ENCODE measurements around the gene TM4SF4.

The TM4SF4 gene

GRCh38 chr3:149547954-149548668 is 73.6 kb downstream of the TM4SF4 start:
- Histone ChIP-seq H4K20me1 (ENCODE audit: low read depth, low read length) (no peaks in the 10 kb centered on the region), H2AFZ (ENCODE audit: low read depth, low read length, severe bottlenecking) (no peak overlapping the region), H3K79me2 (ENCODE audit: insufficient read depth, low read length) (no peaks in the 10 kb centered on the region), H3K27ac (ENCODE audit: low read depth, low read length) (no peak overlapping the region), H3F3A (ENCODE audit: insufficient read depth) (no peaks in the 10 kb centered on the region), H3K9me2 (replicated peaks; ENCODE audit: insufficient read depth, low read length) (no peaks in the 10 kb centered on the region), H3K36me3 (ENCODE audit: low read length) (no peaks in the 10 kb centered on the region), H3K9me3 (ENCODE audit: insufficient read depth, low read length) (no peaks in the 10 kb centered on the region), H3K9ac (ENCODE audit: low read length) (no peak overlapping the region), H3K4me3 (ENCODE audit: insufficient read depth, low read length, poor library complexity, severe bottlenecking) (no peak overlapping the region), H3K27me3 (ENCODE audit: low read length) (0 out of 2 replicates have a peak, but pooled peaks cover 4% of the 10 kb centered on the region), H3K4me2 (ENCODE audit: low read depth, low read length, poor library complexity, severe bottlenecking) (no peak overlapping the region)
- no peak for TF ChIP-seq EZH2phosphoT487 (conservative IDR thresholded peaks at IDR 0.05; ENCODE audit: low read length)
- TF ChIP-seq CTCF (IDR thresholded peaks at IDR 0.05; ENCODE audit: insufficient read depth, low read length, poor library complexity, severe bottlenecking) = no peak

GRCh38 chr3:149548669-149549065 is 74.2 kb downstream of the TM4SF4 start:
- no peaks in the 10 kb centered on the region for H3K36me3 ChIP-seq (ENCODE audit: low read length)
- H3K4me3 ChIP-seq (ENCODE audit: insufficient read depth, low read length, poor library complexity, severe bottlenecking) = no peak overlapping the region
- H4K20me1 ChIP-seq (ENCODE audit: low read depth, low read length) = no peaks in the 10 kb centered on the region
- no peaks in the 10 kb centered on the region for H3F3A ChIP-seq (ENCODE audit: insufficient read depth)
- H3K27ac ChIP-seq (ENCODE audit: low read depth, low read length) = no peak overlapping the region
- 0 out of 2 replicates have a peak, but pooled peaks cover 4% of the 10 kb centered on the region for H3K27me3 ChIP-seq (ENCODE audit: low read length)
- H3K9ac ChIP-seq (ENCODE audit: low read length) = no peak overlapping the region
- TF ChIP-seq CTCF (IDR thresholded peaks at IDR 0.05; ENCODE audit: insufficient read depth, low read length, poor library complexity, severe bottlenecking) (no peak), EZH2phosphoT487 (conservative IDR thresholded peaks at IDR 0.05; ENCODE audit: low read length) (no peak)
- H2AFZ ChIP-seq (ENCODE audit: low read depth, low read length, severe bottlenecking) = no peak overlapping the region
- H3K79me2 ChIP-seq (ENCODE audit: insufficient read depth, low read length) = no peaks in the 10 kb centered on the region
- no peak overlapping the region for H3K4me2 ChIP-seq (ENCODE audit: low read depth, low read length, poor library complexity, severe bottlenecking)
- H3K9me2 ChIP-seq (replicated peaks; ENCODE audit: insufficient read depth, low read length) = no peaks in the 10 kb centered on the region
- no peaks in the 10 kb centered on the region for H3K9me3 ChIP-seq (ENCODE audit: insufficient read depth, low read length)

- H3F3A ChIP-seq (ENCODE audit: insufficient read depth) = no peaks in the 10 kb centered on the region
- H3K9me2 ChIP-seq (replicated peaks; ENCODE audit: insufficient read depth, low read length) = no peaks in the 10 kb centered on the region
- H3K9ac ChIP-seq (ENCODE audit: low read length) = no peak overlapping the region
- no peaks in the 10 kb centered on the region for H3K9me3 ChIP-seq (ENCODE audit: insufficient read depth, low read length)
- no peak overlapping the region for H2AFZ ChIP-seq (ENCODE audit: low read depth, low read length, severe bottlenecking)
- no peaks in the 10 kb centered on the region for H3K36me3 ChIP-seq (ENCODE audit: low read length)
- no peaks in the 10 kb centered on the region for H3K79me2 ChIP-seq (ENCODE audit: insufficient read depth, low read length)
- no peaks in the 10 kb centered on the region for H4K20me1 ChIP-seq (ENCODE audit: low read depth, low read length)
- no peak overlapping the region for H3K27ac ChIP-seq (ENCODE audit: low read depth, low read length)
- H3K4me2 ChIP-seq (ENCODE audit: low read depth, low read length, poor library complexity, severe bottlenecking) = no peak overlapping the region
- H3K4me3 ChIP-seq (ENCODE audit: insufficient read depth, low read length, poor library complexity, severe bottlenecking) = no peak overlapping the region
- no peak for TF ChIP-seq CTCF (IDR thresholded peaks at IDR 0.05; ENCODE audit: insufficient read depth, low read length, poor library complexity, severe bottlenecking)
- no peak for TF ChIP-seq EZH2phosphoT487 (conservative IDR thresholded peaks at IDR 0.05; ENCODE audit: low read length)
- H3K27me3 ChIP-seq (ENCODE audit: low read length) = 0 out of 2 replicates have a peak, but pooled peaks cover 3% of the 10 kb centered on the region
These were observed 77.0 kb downstream of the TM4SF4 start for GRCh38 chr3:149551500-149551899.

Measured in SU-DHL-6 (cell line).